Measurements from ENCODE around the gene RPL34. TPM values are rescaled to one million over a fixed set of nuclear protein-coding genes. Genes with fewer than 3 reads are reported as not detected.

The RPL34 gene
- total and polyA plus RNA-seq, 2 experiments from 2014 or later, result 884 to 1,669 TPM

- H2AFZ ChIP-seq, result no peak overlapping the region
Measured at GRCh38 chr4:108601106-108601505, 19.3 kb upstream of the RPL34 start.

DNA sequence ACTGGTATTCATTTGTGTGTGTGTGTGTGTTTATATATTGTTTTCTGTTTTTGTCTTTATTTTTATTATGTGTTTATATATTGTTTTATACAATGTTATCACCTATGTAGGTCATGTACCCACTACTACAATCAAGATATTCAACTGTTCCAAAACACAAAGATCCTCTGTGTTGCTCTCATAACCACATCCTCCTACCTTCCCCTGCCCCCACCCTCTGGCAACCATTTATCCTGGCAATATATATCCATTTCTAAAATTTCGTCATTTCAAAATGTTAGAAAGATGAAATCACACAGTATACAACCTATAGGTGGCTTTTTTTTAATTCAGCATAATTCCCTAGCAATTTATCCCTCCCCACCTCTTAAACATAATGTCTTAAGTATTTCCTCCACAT, 18.8 kb upstream of the RPL34 start:
- WGBS (ENCODE audit: low lambda C conversion rate, missing lambda C conversion rate), result 96% methylated on average over 1 of the region's 1 CpG
- Histone ChIP-seq H3K9me3 (ENCODE audit: low read depth) (no peaks in the 10 kb centered on the region), H3K4me2 (no peak overlapping the region), H3K36me3 (replicated peaks; ENCODE audit: insufficient read depth, low read depth) (no peaks in the 10 kb centered on the region), H3K4me3 (no peak overlapping the region), H4K20me1 (ENCODE audit: insufficient read depth, poor library complexity, severe bottlenecking) (no peaks in the 10 kb centered on the region), H3K9me2 (replicated peaks; ENCODE audit: insufficient read depth) (no peaks in the 10 kb centered on the region), H3K79me2 (no peaks in the 10 kb centered on the region), H2AFZ (no peak overlapping the region), H3K4me1 (ENCODE audit: insufficient read depth) (no peaks in the 10 kb centered on the region), H3K27ac (no peak overlapping the region), H3K27me3 (no peaks in the 10 kb centered on the region)
- TF ChIP-seq EZH2phosphoT487 (IDR thresholded peaks at IDR 0.05; ENCODE audit: low read depth, severe bottlenecking, unreplicated experiment), result no peak
- TF ChIP-seq, protein P1, sequence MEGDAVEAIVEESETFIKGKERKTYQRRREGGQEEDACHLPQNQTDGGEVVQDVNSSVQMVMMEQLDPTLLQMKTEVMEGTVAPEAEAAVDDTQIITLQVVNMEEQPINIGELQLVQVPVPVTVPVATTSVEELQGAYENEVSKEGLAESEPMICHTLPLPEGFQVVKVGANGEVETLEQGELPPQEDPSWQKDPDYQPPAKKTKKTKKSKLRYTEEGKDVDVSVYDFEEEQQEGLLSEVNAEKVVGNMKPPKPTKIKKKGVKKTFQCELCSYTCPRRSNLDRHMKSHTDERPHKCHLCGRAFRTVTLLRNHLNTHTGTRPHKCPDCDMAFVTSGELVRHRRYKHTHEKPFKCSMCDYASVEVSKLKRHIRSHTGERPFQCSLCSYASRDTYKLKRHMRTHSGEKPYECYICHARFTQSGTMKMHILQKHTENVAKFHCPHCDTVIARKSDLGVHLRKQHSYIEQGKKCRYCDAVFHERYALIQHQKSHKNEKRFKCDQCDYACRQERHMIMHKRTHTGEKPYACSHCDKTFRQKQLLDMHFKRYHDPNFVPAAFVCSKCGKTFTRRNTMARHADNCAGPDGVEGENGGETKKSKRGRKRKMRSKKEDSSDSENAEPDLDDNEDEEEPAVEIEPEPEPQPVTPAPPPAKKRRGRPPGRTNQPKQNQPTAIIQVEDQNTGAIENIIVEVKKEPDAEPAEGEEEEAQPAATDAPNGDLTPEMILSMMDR (IDR thresholded peaks at IDR 0.05; ENCODE audit: poor library complexity), result no peak
- TF ChIP-seq EZH2 (IDR thresholded peaks at IDR 0.05; ENCODE audit: borderline replicate concordance), result no peak
- DNase-seq (ENCODE audit: low spot score), result no peak

More at GRCh38 chr4:108601106-108601505, 19.3 kb upstream of the RPL34 start:
- Histone ChIP-seq H3K27me3 (no peaks in the 10 kb centered on the region), H3K27ac (no peak overlapping the region), H3K4me3 (no peak overlapping the region), H3K9me2 (replicated peaks; ENCODE audit: insufficient read depth) (no peaks in the 10 kb centered on the region), H3K9me3 (ENCODE audit: low read depth) (no peaks in the 10 kb centered on the region), H3K36me3 (replicated peaks; ENCODE audit: insufficient read depth, low read depth) (no peaks in the 10 kb centered on the region), H4K20me1 (ENCODE audit: insufficient read depth, poor library complexity, severe bottlenecking) (no peaks in the 10 kb centered on the region), H3K4me2 (no peak overlapping the region), H3K4me1 (ENCODE audit: insufficient read depth) (no peaks in the 10 kb centered on the region), H3K79me2 (no peaks in the 10 kb centered on the region)
- no peak for DNase-seq (ENCODE audit: low spot score)
- WGBS (ENCODE audit: low lambda C conversion rate, missing lambda C conversion rate), result 74% methylated on average over 3 of the region's 3 CpGs
- TF ChIP-seq, protein P1 (IDR thresholded peaks at IDR 0.05; ENCODE audit: poor library complexity), result no peak
- TF ChIP-seq EZH2phosphoT487 (IDR thresholded peaks at IDR 0.05; ENCODE audit: low read depth, severe bottlenecking, unreplicated experiment) (no peak), EZH2 (IDR thresholded peaks at IDR 0.05; ENCODE audit: borderline replicate concordance) (no peak)

DNA sequence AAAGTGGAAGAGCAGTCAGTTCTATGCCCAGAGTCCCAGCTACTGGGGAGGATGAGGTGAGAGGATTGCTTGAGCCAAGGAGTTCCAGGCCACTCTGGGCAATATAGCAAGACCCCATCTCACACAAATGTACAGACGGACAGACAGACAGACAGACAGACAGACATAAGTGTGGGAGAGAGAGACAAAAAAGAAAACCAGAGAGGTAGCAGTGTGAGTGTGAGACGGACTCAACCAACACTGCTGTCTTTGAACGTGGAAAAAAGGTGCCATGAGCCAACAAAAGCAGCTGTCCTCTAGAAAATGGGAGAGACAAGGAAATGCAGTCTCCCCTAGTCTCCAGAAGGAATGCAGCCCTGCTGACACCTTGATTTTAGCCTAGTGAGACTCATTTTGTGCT, 18.2 kb upstream of the RPL34 start:
- H2AFZ ChIP-seq, result no peak overlapping the region
- DNase-seq (ENCODE audit: low spot score), result no peak
- 82% methylated on average over 3 of the region's 3 CpGs for WGBS (ENCODE audit: low lambda C conversion rate, missing lambda C conversion rate)
- H3K4me2 ChIP-seq, result no peak overlapping the region
- no peaks in the 10 kb centered on the region for H3K36me3 ChIP-seq (replicated peaks; ENCODE audit: insufficient read depth, low read depth)
- H3K27ac ChIP-seq, result no peak overlapping the region
- no peaks in the 10 kb centered on the region for H3K9me2 ChIP-seq (replicated peaks; ENCODE audit: insufficient read depth)
- H3K9me3 ChIP-seq (ENCODE audit: low read depth), result no peaks in the 10 kb centered on the region
- TF ChIP-seq, protein P1 (IDR thresholded peaks at IDR 0.05; ENCODE audit: poor library complexity), result no peak
- TF ChIP-seq EZH2 (IDR thresholded peaks at IDR 0.05; ENCODE audit: borderline replicate concordance), result no peak
- no peak for TF ChIP-seq EZH2phosphoT487 (IDR thresholded peaks at IDR 0.05; ENCODE audit: low read depth, severe bottlenecking, unreplicated experiment)
- no peaks in the 10 kb centered on the region for H3K79me2 ChIP-seq
- H3K4me3 ChIP-seq, result no peak overlapping the region
- no peaks in the 10 kb centered on the region for H3K4me1 ChIP-seq (ENCODE audit: insufficient read depth)
- H4K20me1 ChIP-seq (ENCODE audit: insufficient read depth, poor library complexity, severe bottlenecking), result no peaks in the 10 kb centered on the region
- H3K27me3 ChIP-seq, result no peaks in the 10 kb centered on the region
